Skin of body (tissue), 2 donors: ENCODE results near the gene CCDC60. TPM values are rescaled to one million over a fixed set of nuclear protein-coding genes. Genes with fewer than 3 reads are reported as not detected.

Experiments used
- DNase-seq: peaks from one replicate; lab custom pipeline; 2025; lab: John Stamatoyannopoulos, UW
- total RNA-seq: library from RNA; depleted of rRNA; stranded (reverse); fragments of >200 nt; gene quantifications from one replicate; pipeline ENCODE4 v1.2.3, GENCODE V29; 2014

CCDC60 gene
- not detected for total RNA-seq

GRCh38 chr12:119334430-119335170 is at the start of gene CCDC60:
CCDC60 (plus strand) TSS chr12:119334729; CDS start chr12:119335177, 448 bp downstream.
- DNase-seq: no peak

- no peak for DNase-seq
These were observed 46.0 kb upstream of the CCDC60 start for GRCh38 chr12:119288576-119288975.

GRCh38 chr12:119292893-119293630 is 41.5 kb upstream of the CCDC60 start:
- DNase-seq: no peak

- DNase-seq: no peak
These were observed 40.3 kb upstream of the CCDC60 start for GRCh38 chr12:119294211-119294610.

GRCh38 chr12:119296535-119296934 is 38.0 kb upstream of the CCDC60 start:
- DNase-seq: no peak

- no peak for DNase-seq
These were observed 35.4 kb upstream of the CCDC60 start for GRCh38 chr12:119299130-119299529.

- DNase-seq: no peak
These were observed 33.1 kb upstream of the CCDC60 start for GRCh38 chr12:119301379-119301778.

GRCh38 chr12:119302451-119303080 is 32.0 kb upstream of the CCDC60 start:
- DNase-seq: peak; percentile 12

- no peak for DNase-seq
These were observed 27.9 kb upstream of the CCDC60 start for GRCh38 chr12:119306593-119306992.

- DNase-seq: no peak
These were observed 26.8 kb upstream of the CCDC60 start for GRCh38 chr12:119307747-119308146.

GRCh38 chr12:119308708-119309456 is 25.6 kb upstream of the CCDC60 start:
- no peak for DNase-seq

- no peak for DNase-seq
These were observed 22.7 kb upstream of the CCDC60 start for GRCh38 chr12:119311878-119312277.

- no peak for DNase-seq
These were observed 21.6 kb upstream of the CCDC60 start for GRCh38 chr12:119312904-119313303.

- DNase-seq: no peak
These were observed 20.2 kb upstream of the CCDC60 start for GRCh38 chr12:119314290-119314689.

- DNase-seq: no peak
These were observed 14.9 kb upstream of the CCDC60 start for GRCh38 chr12:119319638-119320037.

GRCh38 chr12:119320678-119321077 is 13.9 kb upstream of the CCDC60 start:
- DNase-seq: no peak

- DNase-seq: no peak
These were observed 12.2 kb upstream of the CCDC60 start for GRCh38 chr12:119322301-119322723.

GRCh38 chr12:119325813-119326212 is 8.7 kb upstream of the CCDC60 start:
- no peak for DNase-seq

- no peak for DNase-seq
These were observed 8.2 kb upstream of the CCDC60 start for GRCh38 chr12:119326341-119326740.

- DNase-seq: peak; percentile 55
These were observed 7.1 kb upstream of the CCDC60 start for GRCh38 chr12:119327471-119327870.

- DNase-seq: no peak
These were observed 6.4 kb upstream of the CCDC60 start for GRCh38 chr12:119328111-119328510.
